Omental fat pad (tissue), 4 donors: ENCODE data around the gene PACRG. TPM values are rescaled to one million over a fixed set of nuclear protein-coding genes. Genes with fewer than 3 reads are reported as not detected.
A peak's percentile ranks its signal among the peaks of the same experiment; 100 is the strongest.

Experiments used
- ATAC-seq: fragments of 150-250 bp; one replicate; pipeline ENCODE4 v1.9.1; 2016; ENCODE audit warnings: mild to moderate bottlenecking, moderate library complexity; ENCODE audit not compliant: low FRiP score
- DNase-seq: peaks from one replicate; pipeline ENCODE4 v3.0.0-alpha.2; 2019; ENCODE audit warnings: low spot score
- CTCF ChIP-seq, 3 donors: fragments of 450-650 bp; IDR thresholded peaks; one replicate each; pipeline ENCODE4 v1.5.1; 2016 to 2017; ENCODE audit warnings: antibody characterized with exemption in 3 of 3, mild to moderate bottlenecking in 3 of 3, moderate library complexity in 2 of 3
- total RNA-seq, 4 donors: library from RNA; depleted of rRNA; stranded (reverse); fragments of >200 nt; gene quantifications; one replicate each; pipeline ENCODE4 v1.1.0, GENCODE V29; 2016

PACRG gene
- total RNA-seq, 4 donors from 2014 or later: 0.48 to 2.5 (median 1.3) TPM; not detected in 1

- ATAC-seq (no peak), DNase-seq (no peak)
- TF ChIP-seq CTCF (IDR thresholded peaks at IDR 0.05): no peak
Measured at GRCh38 chr6:163291622-163292021, 563.8 kb downstream of the PACRG start.

DNA sequence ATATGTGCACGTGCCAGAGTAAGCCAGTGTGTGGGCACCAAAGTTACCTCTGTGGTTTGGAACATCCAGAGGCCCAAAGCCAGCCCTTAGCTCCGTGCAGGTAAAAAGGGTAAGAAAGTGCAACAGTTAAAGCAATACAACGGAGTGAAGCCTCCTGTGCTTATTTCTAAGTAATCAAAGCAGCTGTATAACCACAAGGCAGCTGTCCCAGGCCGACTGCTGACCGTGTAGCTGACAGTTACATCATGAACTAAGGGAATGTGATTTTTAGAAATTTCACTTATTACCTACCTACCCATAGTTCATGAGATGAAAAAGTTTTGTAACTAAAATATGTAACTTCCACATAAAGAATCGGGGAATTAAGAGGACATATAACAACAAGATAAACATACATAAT, 565.5 kb downstream of the PACRG start:
- DNase-seq (no peak), ATAC-seq (no peak)
- TF ChIP-seq CTCF (IDR thresholded peaks at IDR 0.05): no peak

DNA sequence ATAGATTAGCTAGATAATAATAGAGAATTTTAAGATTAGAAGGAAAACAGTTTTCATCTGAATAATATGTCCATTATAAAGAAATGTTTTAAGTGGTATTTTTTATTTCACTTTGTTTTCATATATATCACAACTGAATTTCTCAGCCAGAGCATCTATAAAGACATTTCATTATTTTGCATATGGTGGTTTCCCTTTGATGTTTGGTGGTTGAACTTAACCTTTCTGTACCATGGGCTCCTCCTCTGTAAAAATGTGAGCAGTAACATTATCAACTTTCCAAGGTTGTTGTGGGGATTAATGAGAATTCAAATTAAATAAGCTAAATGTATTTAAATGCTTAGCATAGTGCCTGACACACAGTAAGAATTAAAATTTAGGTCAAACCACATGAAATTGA, 567.0 kb downstream of the PACRG start:
- ATAC-seq: no peak
- TF ChIP-seq CTCF (IDR thresholded peaks at IDR 0.05): no peak

DNA sequence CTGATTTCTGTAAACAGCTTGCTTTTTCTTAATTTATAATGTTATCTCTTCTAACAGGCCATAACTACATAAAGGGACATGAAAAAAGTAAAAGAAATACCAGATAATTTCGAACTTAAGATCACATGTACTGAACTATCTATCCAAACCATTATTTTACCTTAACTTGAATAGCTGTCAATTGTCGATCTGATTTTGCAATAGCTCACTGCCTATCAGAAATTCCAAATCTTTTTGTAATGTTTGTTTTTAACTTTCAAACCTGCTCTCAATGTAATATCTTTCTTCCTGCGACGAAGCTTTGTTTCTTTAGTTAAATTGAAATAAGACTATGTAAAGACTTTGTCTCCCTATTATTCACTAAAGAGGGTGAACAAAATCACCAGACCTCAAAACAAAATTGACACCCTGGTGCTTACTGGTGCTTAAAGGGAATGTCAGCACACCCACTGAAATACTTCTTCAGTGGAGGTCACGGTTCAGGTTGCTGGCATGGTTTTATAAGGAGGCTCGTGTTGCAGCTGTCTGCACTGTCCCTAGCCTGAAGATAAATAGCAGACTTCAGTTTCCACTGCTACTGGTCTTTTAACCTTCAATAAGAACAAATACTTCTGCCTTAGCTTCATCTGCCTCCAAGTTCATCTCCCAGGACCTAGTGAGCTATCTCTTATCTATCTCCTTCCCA, 569.2 kb downstream of the PACRG start:
- no peak for ATAC-seq
- no peak for TF ChIP-seq CTCF (IDR thresholded peaks at IDR 0.05)
- no peak for DNase-seq

More for the DNA sequence above, 567.0 kb downstream of the PACRG start:
- no peak for DNase-seq

GRCh38 chr6:163298079-163298830, 570.5 kb downstream of the PACRG start:
- ATAC-seq (peak; percentile 44), DNase-seq (no peak)
- no peak for TF ChIP-seq CTCF (IDR thresholded peaks at IDR 0.05)

DNA sequence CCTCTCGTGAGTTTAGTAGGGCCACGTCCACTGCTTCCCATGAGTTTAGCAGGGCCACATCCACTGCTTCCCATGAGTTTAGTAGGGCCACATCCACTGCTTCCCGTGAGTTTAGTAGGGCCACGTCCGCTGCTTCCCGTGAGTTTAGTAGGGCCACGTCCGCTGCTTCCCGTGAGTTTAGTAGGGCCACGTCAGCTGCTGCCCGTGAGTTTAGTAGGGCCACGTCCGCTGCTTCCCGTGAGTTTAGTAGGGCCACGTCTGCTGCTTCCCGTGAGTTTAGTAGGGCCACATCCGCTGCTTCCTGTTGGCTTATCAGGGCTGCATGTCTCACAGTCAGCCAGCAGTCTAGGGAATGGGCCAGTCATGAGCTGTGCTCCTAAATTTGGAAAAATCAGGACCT, 573.1 kb downstream of the PACRG start:
- ATAC-seq (no peak), DNase-seq (no peak)
- TF ChIP-seq CTCF (IDR thresholded peaks at IDR 0.05): no peak
